Skin epidermis (tissue), 12 donors: Measurements from ENCODE around the gene MORN5.

Source experiments
- H3K27ac ChIP-seq, 21 experiments: fragments of 200-600 bp; sonication (generic) in 11 of 21; one replicate each; pipeline ENCODE4 v1.5.0; 2020; ENCODE audit warnings: mild to moderate bottlenecking in 3 of 21, inconsistent platforms in 2 of 21, moderate library complexity in 2 of 21
- H3K4me3 ChIP-seq, 7 experiments: fragments of 200-600 bp; sonication (generic) in 2 of 7; one replicate each; pipeline ENCODE4 v1.5.0; 2020; ENCODE audit warnings: inconsistent platforms in 2 of 7, mild to moderate bottlenecking in 2 of 7, moderate library complexity in 1 of 7

The MORN5 gene

DNA sequence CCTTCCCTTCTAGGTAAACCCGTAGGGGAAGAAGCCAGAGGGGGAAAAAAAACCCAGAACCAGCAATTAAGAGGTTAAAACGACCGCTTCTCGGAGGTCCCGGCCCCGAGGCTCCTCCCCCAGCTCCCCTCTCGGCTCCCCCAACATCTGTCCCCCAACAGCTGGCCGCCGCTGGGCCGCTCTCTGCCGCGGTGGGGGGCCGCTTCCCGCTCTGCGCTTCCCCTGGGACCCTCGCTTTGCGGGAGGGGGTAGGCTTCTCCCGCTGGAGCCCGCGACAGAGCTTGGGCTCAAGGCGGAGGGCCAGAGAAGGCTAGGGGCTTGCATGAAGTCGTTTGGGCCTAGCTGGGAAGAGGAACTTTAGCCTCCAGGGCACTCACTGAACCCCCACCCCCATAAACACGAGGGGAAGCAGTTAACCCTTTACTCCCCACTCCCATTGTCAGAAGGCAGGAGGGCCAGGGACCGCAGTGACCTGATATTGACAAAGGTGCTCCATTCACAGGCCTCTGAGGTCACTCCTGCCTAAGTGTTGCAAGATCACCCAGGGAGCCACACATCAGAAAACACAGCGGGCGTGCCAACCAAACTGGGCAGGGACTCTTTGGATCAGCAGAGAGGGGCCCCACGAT lies 61.6 kb downstream of the MORN5 start:
- no peak overlapping the region for H3K4me3 ChIP-seq
- no peak overlapping the region for H3K27ac ChIP-seq

DNA sequence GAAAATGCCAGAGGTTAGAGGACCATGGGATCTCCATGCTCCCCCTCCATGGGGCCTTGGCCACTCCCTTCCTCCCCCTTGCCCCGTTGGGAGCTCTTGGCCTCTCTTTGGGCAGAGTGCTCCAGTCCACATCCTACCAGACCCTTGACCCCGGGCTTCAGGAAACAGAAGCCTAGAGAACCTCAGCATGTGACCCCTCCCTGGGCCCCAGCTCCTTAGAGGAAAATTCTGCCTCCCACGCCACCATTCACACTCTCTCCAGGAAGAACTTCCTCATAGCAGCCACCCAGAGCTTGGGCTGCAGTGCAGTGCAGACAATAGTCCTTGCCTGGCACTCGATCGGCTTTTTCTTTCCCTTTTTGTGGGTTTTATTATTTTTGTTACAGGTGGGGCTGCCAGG lies 63.1 kb downstream of the MORN5 start:
- no peak overlapping the region for H3K4me3 ChIP-seq
- no peak overlapping the region for H3K27ac ChIP-seq

DNA sequence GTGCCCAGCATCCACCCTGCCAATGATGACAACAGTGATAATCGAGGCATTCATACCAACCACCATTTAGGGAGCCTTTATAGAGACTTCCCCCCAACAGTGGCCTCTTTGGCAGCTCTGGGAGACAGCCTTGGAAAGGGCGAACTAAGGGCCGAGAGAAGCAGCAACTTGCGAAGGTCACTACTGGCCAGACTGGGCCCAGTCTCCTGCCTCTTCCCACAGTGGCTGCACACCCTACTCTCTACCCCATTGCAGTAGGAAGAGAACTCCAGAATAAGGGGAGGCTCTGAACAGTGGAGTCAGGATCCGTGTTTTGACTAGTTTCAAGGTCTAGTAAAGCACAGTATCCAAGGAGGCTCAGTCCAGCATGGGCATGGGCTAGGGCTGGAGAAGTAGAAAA lies 63.7 kb downstream of the MORN5 start:
- Histone ChIP-seq H3K27ac (no peak overlapping the region), H3K4me3 (no peak overlapping the region)

DNA sequence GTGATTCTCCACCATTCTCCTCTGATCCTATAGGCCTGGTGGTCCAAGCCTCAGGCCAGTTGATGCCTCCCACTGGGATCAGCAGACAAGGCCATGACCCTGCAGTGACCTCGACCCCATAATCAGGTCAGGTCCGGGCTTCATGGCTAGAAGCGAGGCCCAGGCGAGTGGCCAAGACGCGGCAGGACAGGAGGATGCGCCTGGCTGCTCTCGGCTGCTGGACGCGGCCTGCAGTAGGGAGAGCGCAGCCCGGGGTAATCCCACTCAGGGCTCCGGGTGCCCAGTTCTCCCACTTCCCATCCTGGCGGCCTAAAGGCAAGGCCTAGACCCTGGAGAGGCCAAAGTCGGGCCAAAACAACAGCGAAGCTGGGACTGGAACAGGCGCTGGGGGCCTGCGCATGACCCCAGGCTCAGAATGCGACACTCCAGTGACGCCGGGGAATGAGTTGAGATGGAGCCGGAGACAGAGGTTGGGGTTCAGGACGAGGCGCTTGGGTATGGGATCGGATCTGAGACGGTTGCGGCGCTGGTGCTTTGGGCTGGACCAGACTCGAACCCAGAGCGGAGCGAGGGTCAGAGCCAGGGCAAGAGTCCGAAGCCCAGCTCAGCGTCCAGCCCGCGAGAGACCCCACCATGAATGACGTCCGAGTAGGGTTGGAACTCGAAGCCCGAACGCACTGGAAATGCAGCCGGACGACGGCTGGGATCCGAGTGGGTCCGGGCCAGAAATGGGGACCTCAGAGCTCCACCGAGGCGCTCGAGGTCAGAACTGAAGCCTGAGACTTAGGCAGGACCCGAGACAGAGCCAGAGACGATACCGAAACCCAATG lies 65.8 kb downstream of the MORN5 start:
- Histone ChIP-seq H3K4me3 (peak overlapping the region in 1 of 7 experiments; percentile 12), H3K27ac (no peak overlapping the region)

DNA sequence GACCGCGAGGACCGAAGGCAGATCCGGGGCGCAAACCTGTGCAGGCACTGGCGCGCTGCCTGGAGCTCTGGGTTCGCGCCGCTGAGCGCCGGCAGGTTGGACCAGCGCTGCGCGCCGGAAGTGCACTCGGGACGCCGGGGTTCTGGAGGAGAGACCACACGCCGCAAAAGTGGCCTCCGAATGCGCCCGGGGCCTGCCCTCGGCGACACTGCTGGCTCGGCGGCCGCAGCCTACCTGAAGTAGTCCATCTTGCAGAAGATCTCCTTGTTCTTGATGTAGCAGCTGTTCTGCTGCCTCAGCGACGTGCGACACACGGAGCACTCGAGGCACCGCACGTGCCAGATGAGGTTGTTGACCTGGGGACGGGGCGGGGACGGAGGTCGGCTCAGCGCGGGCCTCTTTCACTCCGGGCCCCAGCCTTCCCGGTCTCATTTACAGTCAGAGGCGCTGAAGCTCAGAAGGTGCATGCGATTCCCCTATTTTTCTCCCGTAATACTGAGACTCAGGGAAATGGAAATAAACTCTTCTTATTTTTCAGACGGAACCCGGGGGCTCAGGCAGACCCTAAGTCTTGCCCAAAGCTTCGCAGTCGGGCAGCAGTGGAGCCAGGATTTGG lies 66.5 kb downstream of the MORN5 start:
- H3K4me3 ChIP-seq: peak overlapping the region in 1 of 7 experiments; percentile 12
- H3K27ac ChIP-seq: no peak overlapping the region

DNA sequence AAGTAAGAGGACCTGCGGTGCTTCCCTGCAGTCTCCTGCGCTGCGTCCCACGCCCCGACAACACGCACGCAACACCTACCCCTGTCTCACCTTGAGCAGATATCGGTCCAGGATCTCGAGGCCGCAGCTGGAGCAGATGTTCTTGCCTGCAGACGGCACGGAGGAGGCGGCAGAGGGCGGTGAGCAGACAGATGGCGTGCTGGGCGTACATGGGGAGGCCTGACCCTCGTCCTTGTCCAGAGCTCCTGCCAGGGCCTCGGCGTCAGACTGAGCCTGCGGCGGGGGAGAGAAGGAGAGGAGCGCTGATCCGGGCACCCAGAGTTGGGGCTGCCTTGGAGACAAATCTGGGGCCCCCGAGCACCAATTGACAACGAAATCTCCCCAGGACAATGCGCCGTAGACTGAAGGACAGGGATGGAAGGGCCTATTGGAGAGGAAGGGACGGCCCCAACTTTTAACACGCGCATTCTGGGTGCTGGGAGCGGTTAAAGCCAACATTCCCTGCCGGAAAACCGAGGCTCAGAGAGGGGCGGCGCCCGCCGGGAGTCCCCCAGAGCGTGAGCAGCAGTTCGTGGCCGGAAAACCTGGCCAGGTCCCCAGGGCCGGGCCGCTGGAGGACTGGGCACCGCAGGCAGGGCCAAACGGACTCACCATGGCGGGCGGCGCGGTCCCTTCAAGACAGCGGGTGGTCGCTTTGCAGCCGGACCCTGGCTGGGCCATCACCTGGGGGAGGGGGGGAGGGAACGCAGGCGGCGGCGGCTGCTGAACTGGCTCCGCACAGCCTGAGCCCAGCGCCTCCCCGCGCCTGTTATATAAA lies 67.3 kb downstream of the MORN5 start:
- Histone ChIP-seq H3K27ac (no peak overlapping the region), H3K4me3 (peak overlapping the region in 3 of 7 experiments; percentile 30 to 40 (median 33))

DNA sequence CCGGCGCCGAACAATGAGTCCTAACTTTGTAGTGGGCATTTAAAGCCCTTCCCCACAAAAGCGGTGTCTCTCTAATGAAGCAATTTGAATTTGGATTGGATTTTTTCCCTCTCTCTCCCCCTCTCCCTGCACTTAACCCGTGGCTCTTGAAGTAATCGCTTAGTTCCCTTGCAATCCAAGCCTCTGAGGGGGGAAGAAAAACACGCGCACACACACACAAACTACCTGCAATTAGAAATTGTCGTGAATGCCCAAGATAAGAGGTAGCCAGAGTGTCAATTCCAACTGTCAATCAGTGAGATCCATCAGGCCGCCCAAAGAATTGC lies 67.8 kb downstream of the MORN5 start:
- Histone ChIP-seq H3K4me3 (peak overlapping the region in 4 of 7 experiments; percentile 30 to 40 (median 34)), H3K27ac (peak overlapping the region in 1 of 21 experiments; percentile 50)

DNA sequence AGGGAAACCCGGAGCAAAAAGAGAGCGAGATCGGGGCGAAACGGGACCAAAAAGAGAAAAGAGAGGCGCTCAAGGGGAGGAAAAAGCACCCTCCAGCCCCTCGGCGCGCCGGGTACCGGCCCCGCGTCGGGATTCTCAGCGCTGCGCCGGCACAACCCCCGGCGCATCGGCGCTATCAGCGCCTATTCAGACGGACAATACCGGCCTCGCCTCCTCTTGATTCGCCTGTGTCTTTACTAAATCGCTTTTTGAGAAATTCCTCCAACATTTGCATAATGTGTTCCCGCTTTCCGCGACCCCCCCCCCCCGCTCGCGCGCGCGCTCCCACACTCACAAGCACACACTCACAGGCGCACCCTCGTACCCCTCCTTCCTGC lies 68.5 kb downstream of the MORN5 start:
- H3K4me3 ChIP-seq: peak overlapping the region; percentile 23 to 40 (median 31)
- peak overlapping the region in 2 of 21 experiments; percentile 19 to 50 for H3K27ac ChIP-seq

DNA sequence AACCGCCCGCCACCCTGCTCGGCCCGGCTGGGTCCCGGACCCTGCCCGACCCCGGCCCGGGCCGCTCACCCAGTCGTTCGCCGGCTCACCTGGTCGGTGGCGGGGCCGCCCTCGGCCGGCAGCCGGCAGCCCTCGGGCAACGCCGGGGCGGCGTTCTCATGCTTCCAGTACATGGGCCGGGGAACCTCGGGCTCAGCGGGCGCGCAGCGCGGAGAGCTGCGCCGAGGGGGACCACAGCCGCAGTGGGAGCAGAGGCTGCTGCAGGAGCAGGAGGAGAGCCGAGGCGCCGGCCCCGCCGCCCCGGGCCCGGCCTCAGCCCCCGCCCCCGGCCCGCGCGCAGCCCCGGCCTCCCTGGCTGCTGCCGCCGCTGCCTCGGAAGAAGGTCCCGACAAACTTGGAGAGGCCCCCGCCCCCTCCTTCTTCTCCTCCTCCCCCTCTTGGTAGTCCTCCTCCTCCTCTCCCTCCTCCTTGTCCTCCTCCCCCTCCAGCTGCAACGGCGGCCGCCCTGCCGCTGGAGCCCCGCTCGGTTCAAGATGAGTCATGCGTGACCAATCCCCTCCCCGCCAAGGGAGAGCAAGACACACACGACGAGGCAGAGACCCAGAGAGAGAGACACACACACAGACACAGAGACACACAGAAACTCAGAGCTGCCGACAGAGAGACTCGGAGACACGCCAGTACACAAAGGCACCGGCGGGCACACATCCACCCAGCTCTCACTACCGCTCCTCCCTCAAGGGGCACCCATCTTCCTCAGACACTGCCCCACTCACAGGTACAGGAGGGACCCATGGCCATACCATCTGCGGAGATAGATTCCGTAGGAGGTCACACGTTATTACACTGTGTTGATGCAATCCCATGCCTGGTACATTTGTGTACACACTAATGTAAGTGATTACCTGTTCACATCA lies 69.1 kb downstream of the MORN5 start, which contains the start of gene LHX6:
Gene LHX6, minus strand, starts transcription at position 390 of the 917 bp plus-strand sequence. Its CDS starts 217 bp downstream, at position 173.
- Histone ChIP-seq H3K4me3 (peak within 1 kb of the TSS; percentile 23 to 40 (median 31)), H3K27ac (peak within 1 kb of the TSS in 2 of 21 experiments; percentile 19 to 50)

DNA sequence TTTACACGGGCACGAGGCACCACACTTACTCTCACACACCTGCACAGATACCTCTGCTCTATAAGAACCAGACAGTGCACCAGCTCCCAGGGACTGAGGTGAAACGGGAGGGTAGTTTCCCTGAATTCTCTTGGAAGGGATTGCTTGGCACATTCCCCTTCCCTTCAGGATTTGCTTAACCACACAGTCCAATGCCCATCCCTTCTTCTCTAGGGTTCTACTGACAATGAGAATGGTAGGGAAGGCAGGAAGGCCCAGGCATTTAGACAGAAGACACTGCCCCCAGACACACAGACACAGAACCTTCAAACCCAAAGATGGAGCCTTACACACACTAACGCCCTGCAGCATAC lies 69.8 kb downstream of the MORN5 start:
- H3K27ac ChIP-seq: no peak overlapping the region
- no peak overlapping the region for H3K4me3 ChIP-seq

DNA sequence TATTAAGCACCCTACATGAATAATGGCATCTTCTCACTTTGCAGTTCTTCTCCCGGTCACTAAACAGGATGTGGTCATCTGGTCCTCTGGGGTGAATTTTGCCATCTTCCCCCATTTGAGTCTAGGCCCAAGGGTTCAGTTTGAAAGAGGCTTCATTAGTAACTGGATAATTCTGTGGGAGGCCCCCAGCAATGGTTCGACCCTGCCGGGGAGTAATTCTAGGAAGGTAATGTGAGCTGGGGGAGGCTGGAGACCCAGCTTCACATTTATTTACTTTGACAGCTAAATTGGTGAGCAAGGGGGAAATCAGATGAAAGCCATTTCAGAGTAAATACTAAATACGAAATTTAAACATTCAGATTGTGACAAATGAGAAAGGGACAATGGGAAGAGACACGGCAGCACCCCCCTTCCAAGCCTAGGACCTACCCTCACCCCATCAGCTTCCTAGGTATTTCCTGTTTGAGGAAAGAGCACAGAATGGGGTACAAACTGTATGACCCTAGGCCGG lies 73.1 kb downstream of the MORN5 start:
- no peak overlapping the region for H3K27ac ChIP-seq
- H3K4me3 ChIP-seq: no peak overlapping the region

DNA sequence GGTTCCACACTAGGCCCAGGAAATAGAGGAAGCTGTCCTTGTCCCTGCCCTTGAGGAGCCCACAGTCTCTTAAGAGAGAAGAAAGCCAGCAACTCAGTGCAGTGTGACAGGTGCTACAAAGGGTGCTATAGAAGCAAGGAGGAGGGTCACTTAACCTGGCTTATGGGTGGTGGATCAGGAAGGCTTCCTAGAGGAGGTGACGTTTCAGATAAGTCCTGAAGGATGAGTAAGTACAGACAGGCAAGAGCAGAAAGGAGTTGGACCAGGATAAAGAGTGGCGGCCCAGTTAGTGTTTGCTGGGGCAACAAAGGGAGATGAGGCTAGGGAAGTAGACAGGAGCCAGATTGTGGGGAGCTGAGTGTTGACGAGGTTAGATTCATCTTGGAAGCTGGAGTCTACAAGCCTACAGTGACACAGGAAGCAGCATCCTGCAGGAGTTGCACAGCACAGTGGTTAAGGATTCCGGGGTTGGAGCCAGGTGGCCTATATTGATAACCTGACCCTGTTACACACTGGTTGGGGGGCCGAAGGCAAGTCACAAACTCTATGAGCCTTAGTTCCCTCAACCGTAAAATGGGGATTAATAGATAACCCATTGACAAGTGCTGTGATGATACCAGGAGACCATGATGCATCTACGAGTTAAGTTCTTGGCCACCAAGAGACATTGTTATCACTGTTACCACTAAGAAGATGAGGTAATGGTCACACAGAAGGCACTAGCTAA lies 74.5 kb downstream of the MORN5 start:
- Histone ChIP-seq H3K4me3 (no peak overlapping the region), H3K27ac (no peak overlapping the region)

DNA sequence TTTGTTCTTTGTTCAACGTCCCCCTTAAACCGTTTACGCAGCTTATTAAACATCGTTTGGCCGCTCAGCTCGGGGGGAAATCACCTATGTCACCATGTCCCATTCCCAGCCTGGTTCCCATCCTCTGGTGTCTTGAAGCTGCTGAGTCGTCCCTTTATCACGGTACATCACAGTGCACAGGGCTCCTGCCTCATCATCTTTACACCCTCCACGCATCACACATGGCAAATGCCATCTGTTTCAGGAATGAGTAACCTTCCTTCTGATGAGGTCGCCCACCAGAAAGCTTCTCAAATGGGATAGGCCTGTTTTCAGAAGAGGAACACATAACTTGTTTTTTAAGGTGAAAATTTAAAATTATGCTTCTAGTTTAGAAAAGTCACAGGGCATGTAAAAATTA lies 77.0 kb downstream of the MORN5 start:
- Histone ChIP-seq H3K27ac (no peak overlapping the region), H3K4me3 (no peak overlapping the region)

DNA sequence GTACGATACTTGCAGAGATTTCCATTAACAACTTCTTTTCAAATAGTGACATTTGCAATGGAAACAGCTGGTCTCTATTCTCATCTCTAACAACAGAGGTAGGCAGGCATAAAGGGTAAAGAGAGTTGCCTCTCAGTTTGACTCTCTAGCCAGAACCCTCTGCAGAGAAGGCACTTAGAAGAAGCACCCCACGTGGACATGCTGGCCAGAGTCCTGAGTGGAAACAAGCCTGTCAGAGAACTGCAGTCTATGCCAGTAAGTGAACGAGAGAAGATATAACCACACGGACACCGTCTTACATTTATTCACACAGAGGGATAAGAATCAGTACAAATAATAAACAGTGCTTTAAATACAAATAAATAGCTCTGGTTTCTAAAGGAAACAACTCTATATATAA lies 80.0 kb downstream of the MORN5 start:
- H3K4me3 ChIP-seq: no peak overlapping the region
- no peak overlapping the region for H3K27ac ChIP-seq

DNA sequence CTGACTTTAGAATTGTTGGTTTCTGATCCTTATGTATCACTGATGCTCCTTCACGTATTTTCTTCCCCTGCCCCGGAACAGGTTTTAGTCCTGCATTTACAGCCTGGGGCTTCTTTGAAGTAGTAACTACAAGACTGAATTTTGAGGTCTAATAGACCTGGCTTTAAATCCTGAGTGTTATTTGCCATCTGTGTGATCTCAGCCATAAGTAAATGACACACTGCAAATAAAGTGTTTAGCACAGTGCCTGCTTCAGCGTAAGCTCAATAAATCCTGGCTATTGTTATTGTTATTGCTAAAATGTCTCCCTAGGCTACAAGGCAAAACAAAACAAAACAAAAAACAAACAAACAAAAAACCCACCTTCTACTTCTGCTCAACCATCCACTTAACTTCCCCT lies 84.6 kb downstream of the MORN5 start:
- Histone ChIP-seq H3K27ac (no peak overlapping the region), H3K4me3 (no peak overlapping the region)

DNA sequence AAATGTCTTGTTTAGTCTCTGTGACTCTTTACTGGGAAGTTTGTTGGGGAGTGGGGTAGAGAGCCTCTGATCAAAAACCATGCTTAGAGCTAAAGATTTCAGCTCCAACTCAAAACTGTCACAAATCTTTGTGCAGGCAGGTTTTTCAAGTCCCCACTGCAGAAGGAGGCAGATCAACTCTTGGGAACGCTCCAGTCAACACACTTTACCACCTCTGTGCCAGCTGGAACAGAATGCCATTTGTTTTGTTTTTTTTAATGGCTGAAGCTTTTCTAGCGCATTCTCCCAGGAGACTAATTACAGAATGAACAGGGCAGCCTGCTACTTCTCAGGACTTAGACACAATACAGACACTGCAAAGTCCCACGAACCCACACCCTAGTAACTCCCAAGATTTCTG lies 87.0 kb downstream of the MORN5 start:
- Histone ChIP-seq H3K27ac (no peak overlapping the region), H3K4me3 (no peak overlapping the region)

DNA sequence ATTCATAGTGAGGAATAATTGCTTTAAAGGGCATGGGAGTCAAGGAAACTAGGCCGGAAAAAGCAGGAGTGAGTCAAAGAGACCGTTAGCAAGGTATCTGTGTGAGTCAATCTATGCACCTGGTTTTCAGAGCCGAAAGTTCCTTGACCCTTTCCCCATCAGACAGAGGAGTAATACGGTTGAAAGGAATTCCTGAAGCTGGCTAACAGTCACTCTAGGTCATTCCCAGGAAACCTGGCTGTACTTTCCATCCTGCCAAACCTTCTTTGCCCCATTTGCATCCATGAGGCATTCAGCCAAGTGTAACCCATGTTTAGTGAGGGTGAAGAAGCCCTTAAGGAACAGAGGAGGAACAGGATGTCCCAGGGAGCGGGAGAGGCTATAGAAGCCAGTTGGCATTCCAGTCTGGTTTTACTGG lies 88.7 kb downstream of the MORN5 start:
- no peak overlapping the region for H3K27ac ChIP-seq
- no peak overlapping the region for H3K4me3 ChIP-seq
